Astrocyte (in vitro differentiated cells and primary cell): ENCODE measurements around the gene LIMA1. TPM values are rescaled to one million over a fixed set of nuclear protein-coding genes. Genes with fewer than 3 reads are reported as not detected.

Source experiments
- DNase-seq: peaks from one replicate; pipeline ENCODE4 v3.0.0-alpha.2; 2010; ENCODE audit warnings: low read depth
- FAIRE-seq: peaks from 2 replicates; lab custom pipeline; 2011; peaks lifted over from hg19 to GRCh38; lab: Jason Lieb, UNC
- H2AFZ ChIP-seq: 2 replicates; pipeline ENCODE4 v1.6.0; 2012; ENCODE audit warnings: low read depth, low read length, inconsistent platforms
- H3K27ac ChIP-seq: 2 replicates; pipeline ENCODE4 v1.5.1; 2011; ENCODE audit warnings: low read depth, low read length, inconsistent platforms
- H3K27me3 ChIP-seq: 2 replicates; pipeline ENCODE4 v1.6.0; 2011; ENCODE audit warnings: low read length, inconsistent platforms; ENCODE audit not compliant: insufficient read depth
- H3K36me3 ChIP-seq: 2 replicates; pipeline ENCODE4 v1.5.1; 2011; ENCODE audit warnings: low read length, inconsistent platforms; ENCODE audit not compliant: insufficient read depth
- H3K4me1 ChIP-seq: 2 replicates; pipeline ENCODE4 v1.5.1; 2011; ENCODE audit warnings: low read length, inconsistent platforms; ENCODE audit not compliant: insufficient read depth
- H3K4me2 ChIP-seq: 2 replicates; pipeline ENCODE4 v1.6.0; 2012; ENCODE audit warnings: low read length, inconsistent platforms
- H3K4me3 ChIP-seq: 2 replicates; pipeline ENCODE4 v1.5.1; 2011; ENCODE audit warnings: low read depth, mild to moderate bottlenecking, low read length, inconsistent platforms; ENCODE audit not compliant: insufficient read depth
- H3K79me2 ChIP-seq: 2 replicates; pipeline ENCODE4 v1.6.0; 2012; ENCODE audit warnings: mild to moderate bottlenecking, low read length, inconsistent platforms; ENCODE audit not compliant: insufficient read depth
- H3K9ac ChIP-seq: 2 replicates; pipeline ENCODE4 v1.6.0; 2012; ENCODE audit warnings: mild to moderate bottlenecking, low read length, inconsistent platforms
- H3K9me3 ChIP-seq: 2 replicates; pipeline ENCODE4 v1.5.1; 2012; ENCODE audit warnings: low read depth, mild to moderate bottlenecking, low read length, inconsistent platforms; ENCODE audit not compliant: insufficient read depth
- H4K20me1 ChIP-seq: 2 replicates; pipeline ENCODE4 v1.6.0; 2012; ENCODE audit warnings: low read length, inconsistent platforms; ENCODE audit not compliant: insufficient read depth
- H3K27ac Mint-ChIP-seq: one replicate; pipeline ENCODE4 v1.8.0; 2021; ENCODE audit warnings: mild to moderate bottlenecking, mixed read lengths; ENCODE audit not compliant: unreplicated experiment
- H3K27me3 Mint-ChIP-seq: one replicate; pipeline ENCODE4 v1.8.0; 2021; ENCODE audit warnings: low read depth, mixed read lengths; ENCODE audit not compliant: unreplicated experiment
- H3K36me3 Mint-ChIP-seq: one replicate; pipeline ENCODE4 v1.8.0; 2021; ENCODE audit warnings: low read depth, mixed read lengths; ENCODE audit not compliant: unreplicated experiment
- H3K4me1 Mint-ChIP-seq: one replicate; pipeline ENCODE4 v1.8.0; 2021; ENCODE audit warnings: low read depth, mixed read lengths; ENCODE audit not compliant: unreplicated experiment
- H3K4me3 Mint-ChIP-seq: one replicate; pipeline ENCODE4 v1.8.0; 2021; ENCODE audit warnings: mild to moderate bottlenecking, moderate library complexity, mixed read lengths; ENCODE audit not compliant: unreplicated experiment
- H3K9me3 Mint-ChIP-seq: one replicate; pipeline ENCODE4 v1.8.0; 2021; ENCODE audit warnings: mild to moderate bottlenecking, mixed read lengths; ENCODE audit not compliant: unreplicated experiment
- EZH2 ChIP-seq: IDR thresholded peaks from 2 replicates; pipeline ENCODE4 v1.6.1; 2012; ENCODE audit warnings: mild to moderate bottlenecking, low read length, inconsistent platforms; ENCODE audit not compliant: insufficient read depth
- total RNA-seq: library from RNA; stranded (reverse); gene quantifications from 2 replicates; pipeline ENCODE4 v1.2.1, GENCODE V29; 2021
- TF ChIP-seq, protein P1 (sequence below): IDR thresholded peaks from 2 replicates; pipeline ENCODE4 v1.5.1; 2011; ENCODE audit warnings: low read depth, mild to moderate bottlenecking, inconsistent platforms, low read length, moderate library complexity; ENCODE audit not compliant: insufficient read depth

Gene LIMA1
- total RNA-seq, 1 donor from 2014 or later, result 173 TPM

DNA sequence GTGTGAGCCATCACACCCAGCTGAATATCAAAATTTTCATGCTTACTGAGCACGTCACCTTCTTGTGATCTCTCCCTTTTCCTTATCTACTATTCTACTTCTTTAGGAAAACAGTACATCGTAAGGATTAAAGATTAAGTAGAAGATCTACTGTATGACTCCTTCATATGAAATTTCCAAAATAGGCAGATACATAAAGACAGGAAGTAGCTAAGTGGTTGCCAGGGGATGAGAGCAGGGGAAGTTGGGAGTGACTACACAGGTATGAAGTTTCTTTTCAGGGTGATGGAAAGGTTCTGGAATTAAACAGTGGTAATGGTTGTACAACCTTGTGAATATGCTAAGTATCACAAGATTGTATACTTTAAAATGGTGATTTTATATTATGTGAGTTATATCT, 79.6 kb downstream of the LIMA1 start:
- no peak overlapping the region for H3K27ac Mint-ChIP-seq
- no peaks in the 10 kb centered on the region for H3K27me3 Mint-ChIP-seq
- Histone ChIP-seq H3K79me2 (peaks cover 67% of the 10 kb centered on the region), H3K27me3 (no peaks in the 10 kb centered on the region), H3K4me2 (no peak overlapping the region), H3K4me3 (no peak overlapping the region), H2AFZ (no peak overlapping the region), H3K4me1 (peaks cover 24% of the 10 kb centered on the region), H3K9me3 (no peaks in the 10 kb centered on the region), H3K9ac (no peak overlapping the region), H4K20me1 (peaks cover 47% of the 10 kb centered on the region), H3K27ac (peak overlapping the region; percentile 25), H3K36me3 (peaks cover 38% of the 10 kb centered on the region)
- FAIRE-seq, result no peak
- peaks cover 25% of the 10 kb centered on the region for H3K4me1 Mint-ChIP-seq
- H3K36me3 Mint-ChIP-seq, result peaks cover 24% of the 10 kb centered on the region
- H3K4me3 Mint-ChIP-seq, result peak overlapping the region; percentile 20
- DNase-seq, result no peak
- H3K9me3 Mint-ChIP-seq, result no peaks in the 10 kb centered on the region
- no peak for TF ChIP-seq EZH2
- TF ChIP-seq, protein P1, sequence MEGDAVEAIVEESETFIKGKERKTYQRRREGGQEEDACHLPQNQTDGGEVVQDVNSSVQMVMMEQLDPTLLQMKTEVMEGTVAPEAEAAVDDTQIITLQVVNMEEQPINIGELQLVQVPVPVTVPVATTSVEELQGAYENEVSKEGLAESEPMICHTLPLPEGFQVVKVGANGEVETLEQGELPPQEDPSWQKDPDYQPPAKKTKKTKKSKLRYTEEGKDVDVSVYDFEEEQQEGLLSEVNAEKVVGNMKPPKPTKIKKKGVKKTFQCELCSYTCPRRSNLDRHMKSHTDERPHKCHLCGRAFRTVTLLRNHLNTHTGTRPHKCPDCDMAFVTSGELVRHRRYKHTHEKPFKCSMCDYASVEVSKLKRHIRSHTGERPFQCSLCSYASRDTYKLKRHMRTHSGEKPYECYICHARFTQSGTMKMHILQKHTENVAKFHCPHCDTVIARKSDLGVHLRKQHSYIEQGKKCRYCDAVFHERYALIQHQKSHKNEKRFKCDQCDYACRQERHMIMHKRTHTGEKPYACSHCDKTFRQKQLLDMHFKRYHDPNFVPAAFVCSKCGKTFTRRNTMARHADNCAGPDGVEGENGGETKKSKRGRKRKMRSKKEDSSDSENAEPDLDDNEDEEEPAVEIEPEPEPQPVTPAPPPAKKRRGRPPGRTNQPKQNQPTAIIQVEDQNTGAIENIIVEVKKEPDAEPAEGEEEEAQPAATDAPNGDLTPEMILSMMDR, result no peak

DNA sequence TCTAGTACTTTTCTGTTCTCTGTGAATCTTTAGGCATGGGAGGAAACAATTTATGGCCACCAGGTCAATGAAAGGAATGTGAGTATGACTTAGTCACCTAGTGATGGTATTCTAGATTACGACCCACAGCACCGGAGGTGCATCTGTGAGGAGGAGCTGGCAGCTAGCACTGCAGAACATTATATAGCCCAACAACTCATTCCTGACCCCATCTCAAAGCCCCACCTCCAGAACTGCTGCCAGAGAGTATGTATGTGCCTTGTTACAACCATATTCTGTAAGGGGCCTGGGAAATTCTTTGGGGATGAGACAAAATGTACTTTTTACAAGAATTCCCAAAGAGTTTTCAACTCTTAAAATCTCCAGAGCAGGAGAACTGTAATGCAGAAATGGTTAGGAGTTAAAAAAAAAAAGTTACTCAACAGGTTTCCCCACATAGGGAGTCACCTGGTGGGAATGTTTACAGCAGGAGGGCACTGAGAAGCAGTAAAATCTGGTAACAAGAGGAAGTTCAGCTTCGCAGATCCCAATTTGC, 81.3 kb downstream of the LIMA1 start:
- H3K36me3 Mint-ChIP-seq, result peaks cover 33% of the 10 kb centered on the region

More for the DNA sequence above, 81.3 kb downstream of the LIMA1 start:
- FAIRE-seq (peak; percentile 49), DNase-seq (peak; percentile 93)
- Histone ChIP-seq H3K9me3 (no peaks in the 10 kb centered on the region), H3K4me1 (peaks cover 24% of the 10 kb centered on the region), H3K79me2 (peaks cover 62% of the 10 kb centered on the region), H3K9ac (peak overlapping the region; percentile 72), H2AFZ (no peak overlapping the region), H3K27ac (peak overlapping the region; percentile 92), H3K36me3 (peaks cover 52% of the 10 kb centered on the region), H3K4me2 (peak overlapping the region; percentile 69), H4K20me1 (peaks cover 32% of the 10 kb centered on the region), H3K27me3 (no peaks in the 10 kb centered on the region), H3K4me3 (no peak overlapping the region)
- Mint-ChIP-seq H3K4me3 (peak overlapping the region; percentile 73), H3K4me1 (peaks cover 26% of the 10 kb centered on the region), H3K9me3 (no peaks in the 10 kb centered on the region), H3K27ac (peak overlapping the region; percentile 93), H3K27me3 (no peaks in the 10 kb centered on the region)
- TF ChIP-seq, protein P1, result no peak
- TF ChIP-seq EZH2, result no peak
